ENCODE results near the gene TRPM3.

- TF ChIP-seq CTCF (conservative IDR thresholded peaks at IDR 0.05): no peak
- no peak for TF ChIP-seq ZFX (IDR thresholded peaks at IDR 0.05)
Measured at GRCh38 chr9:70530716-70531115, 590.7 kb downstream of the TRPM3 start.

All from C4-2B (cell line).